MCF 10A (cell line): ENCODE measurements around the gene IQSEC1. TPM values are rescaled to one million over a fixed set of nuclear protein-coding genes. Genes with fewer than 3 reads are reported as not detected.
A peak's percentile ranks its signal among the peaks of the same experiment; 100 is the strongest.

ENCODE experiments used
- BruUV-seq: library from RNA; stranded (reverse); fragments of 400-500 nt; replicated peaks from 2 replicates; lab custom pipeline; 2021; lab: Mats Ljungman, UMichigan
- CTCF ChIA-PET: fragments of 300-600 bp; sonication (Branson Sonifier 250); formaldehyde crosslinking; extraction: SDS; loops from one replicate; lab custom pipeline; 2021; ENCODE audit warnings: antibody characterized with exemption, inconsistent platforms; lab: Yijun Ruan, JAX
- POLR2A ChIA-PET: fragments of 300-600, 350-650 bp; sonication (Branson Sonifier 250); formaldehyde crosslinking; extraction: SDS; loops from one replicate; lab custom pipeline; 2020; ENCODE audit warnings: antibody characterized with exemption, inconsistent platforms; lab: Yijun Ruan, JAX
- DNase-seq: peaks from one replicate; pipeline ENCODE4 v3.0.0-alpha.2; 2018; ENCODE audit not compliant: unreplicated experiment
- H3K27ac Mint-ChIP-seq: one replicate; pipeline ENCODE4 v1.8.0; 2022; ENCODE audit warnings: mild to moderate bottlenecking, low read depth, mixed read lengths; ENCODE audit not compliant: unreplicated experiment
- H3K27me3 Mint-ChIP-seq: one replicate; pipeline ENCODE4 v1.8.0; 2022; ENCODE audit warnings: mixed read lengths; ENCODE audit not compliant: insufficient read depth, unreplicated experiment
- H3K36me3 Mint-ChIP-seq: one replicate; pipeline ENCODE4 v1.8.0; 2022; ENCODE audit warnings: mild to moderate bottlenecking, moderate library complexity, mixed read lengths; ENCODE audit not compliant: insufficient read depth, unreplicated experiment
- H3K4me1 Mint-ChIP-seq: one replicate; pipeline ENCODE4 v1.8.0; 2022; ENCODE audit warnings: mixed read lengths; ENCODE audit not compliant: insufficient read depth, unreplicated experiment
- H3K4me3 Mint-ChIP-seq: one replicate; pipeline ENCODE4 v1.8.0; 2022; ENCODE audit warnings: mild to moderate bottlenecking, moderate library complexity, mixed read lengths; ENCODE audit not compliant: unreplicated experiment
- H3K9me3 Mint-ChIP-seq: one replicate; pipeline ENCODE4 v1.8.0; 2022; ENCODE audit warnings: mixed read lengths; ENCODE audit not compliant: unreplicated experiment
- intact Hi-C: fragments of 100-400 bp; cut with micrococcal nuclease; formaldehyde crosslinking; loops from 2 replicates; pipeline ENCODE4 v1.14.1; 2022
- total RNA-seq: library from RNA; stranded (reverse); gene quantifications from 2 replicates; pipeline ENCODE4 v1.2.3, GENCODE V29; 2022
- TF ChIP-seq, protein P1 (sequence below): fragments of 200-600 bp; IDR thresholded peaks from one replicate; pipeline ENCODE4 v1.8.0; 2022; ENCODE audit warnings: antibody characterized with exemption, mild to moderate bottlenecking; ENCODE audit not compliant: unreplicated experiment

IQSEC1 gene
- total RNA-seq, 1 experiment from 2014 or later: 18.7 TPM

DNA sequence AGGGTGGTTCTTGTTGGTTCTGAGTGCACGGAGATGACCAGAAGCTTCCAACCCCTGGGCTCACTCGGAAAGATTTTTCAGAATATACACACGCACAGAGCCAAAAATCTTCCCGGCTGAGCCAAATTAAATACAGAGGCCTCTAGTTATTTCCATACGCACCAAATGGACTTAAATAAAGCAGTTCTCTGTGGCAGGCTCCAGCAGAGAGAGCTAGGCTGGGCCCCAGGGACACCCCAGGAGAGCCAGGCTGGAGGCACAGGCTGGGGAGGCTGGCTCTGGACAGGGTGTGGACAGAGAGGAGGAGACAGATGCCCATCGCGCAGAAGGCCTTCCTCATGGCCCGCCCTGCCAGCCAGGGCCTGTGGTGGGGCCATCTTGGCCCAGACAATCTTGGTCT, 115.9 kb downstream of the IQSEC1 start:
- intact Hi-C loops: no loop called here
- no TSS peak for BruUV-seq
- ChIA-PET POLR2A (no interaction called here), CTCF (interaction anchor here (1.2 kb wide), 1 partner anchor 351 kb away, joined by 3 read pairs; no protein-coding TSS in a partner anchor)
- TF ChIP-seq, protein P1, sequence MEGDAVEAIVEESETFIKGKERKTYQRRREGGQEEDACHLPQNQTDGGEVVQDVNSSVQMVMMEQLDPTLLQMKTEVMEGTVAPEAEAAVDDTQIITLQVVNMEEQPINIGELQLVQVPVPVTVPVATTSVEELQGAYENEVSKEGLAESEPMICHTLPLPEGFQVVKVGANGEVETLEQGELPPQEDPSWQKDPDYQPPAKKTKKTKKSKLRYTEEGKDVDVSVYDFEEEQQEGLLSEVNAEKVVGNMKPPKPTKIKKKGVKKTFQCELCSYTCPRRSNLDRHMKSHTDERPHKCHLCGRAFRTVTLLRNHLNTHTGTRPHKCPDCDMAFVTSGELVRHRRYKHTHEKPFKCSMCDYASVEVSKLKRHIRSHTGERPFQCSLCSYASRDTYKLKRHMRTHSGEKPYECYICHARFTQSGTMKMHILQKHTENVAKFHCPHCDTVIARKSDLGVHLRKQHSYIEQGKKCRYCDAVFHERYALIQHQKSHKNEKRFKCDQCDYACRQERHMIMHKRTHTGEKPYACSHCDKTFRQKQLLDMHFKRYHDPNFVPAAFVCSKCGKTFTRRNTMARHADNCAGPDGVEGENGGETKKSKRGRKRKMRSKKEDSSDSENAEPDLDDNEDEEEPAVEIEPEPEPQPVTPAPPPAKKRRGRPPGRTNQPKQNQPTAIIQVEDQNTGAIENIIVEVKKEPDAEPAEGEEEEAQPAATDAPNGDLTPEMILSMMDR: no peak
- DNase-seq: no peak
- no peaks in the 10 kb centered on the region for H3K9me3 Mint-ChIP-seq
- H3K4me3 Mint-ChIP-seq: no peak overlapping the region
- H3K4me1 Mint-ChIP-seq: peaks cover 16% of the 10 kb centered on the region
- H3K27ac Mint-ChIP-seq: no peak overlapping the region
- H3K27me3 Mint-ChIP-seq: no peaks in the 10 kb centered on the region
- peaks cover 10% of the 10 kb centered on the region for H3K36me3 Mint-ChIP-seq

- Mint-ChIP-seq H3K4me3 (no peak overlapping the region), H3K36me3 (peaks cover 4% of the 10 kb centered on the region), H3K4me1 (peaks cover 12% of the 10 kb centered on the region), H3K9me3 (no peaks in the 10 kb centered on the region), H3K27ac (no peak overlapping the region), H3K27me3 (no peaks in the 10 kb centered on the region)
- CTCF ChIA-PET: no interaction called here
- POLR2A ChIA-PET: no interaction called here
- no TSS peak for BruUV-seq
- DNase-seq: no peak
- intact Hi-C loops: no loop called here
- TF ChIP-seq, protein P1: no peak
Observed at GRCh38 chr3:12956316-12956660, 116.9 kb downstream of the IQSEC1 start.

DNA sequence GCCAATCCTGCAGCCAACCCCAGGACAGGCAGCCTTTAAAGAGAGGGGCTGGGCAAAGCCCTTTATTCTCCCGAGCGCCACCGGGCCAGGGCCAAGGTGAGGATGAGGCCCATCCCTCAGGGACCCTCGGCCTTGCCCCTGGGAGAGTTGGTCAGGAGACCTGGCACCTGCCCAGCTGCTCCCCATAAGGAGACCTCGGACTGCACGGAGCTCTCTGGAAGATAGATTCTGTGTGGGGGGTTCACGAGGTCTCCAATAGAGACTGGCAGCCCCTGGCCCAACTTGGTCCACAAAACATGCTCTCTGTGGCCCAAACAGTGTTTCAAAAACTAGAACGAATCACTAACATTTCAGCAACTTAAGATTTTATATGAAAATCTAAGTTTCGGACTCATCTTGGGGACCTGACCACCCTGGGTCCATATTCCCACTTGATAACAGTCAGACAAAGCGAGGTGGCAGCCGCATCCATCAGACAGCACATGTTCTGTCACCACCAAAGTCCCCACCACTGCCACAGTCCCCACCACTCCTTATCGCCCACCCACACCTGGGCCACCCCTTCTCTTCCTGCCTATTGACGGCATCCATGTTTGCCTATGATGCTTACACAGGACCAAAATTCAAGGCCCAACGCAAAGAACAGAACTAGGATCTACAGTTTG, 117.4 kb downstream of the IQSEC1 start:
- Mint-ChIP-seq H3K4me3 (no peak overlapping the region), H3K27me3 (no peaks in the 10 kb centered on the region), H3K4me1 (peaks cover 11% of the 10 kb centered on the region), H3K27ac (peak overlapping the region; percentile 61), H3K36me3 (peaks cover 4% of the 10 kb centered on the region), H3K9me3 (no peaks in the 10 kb centered on the region)
- POLR2A ChIA-PET: interaction anchor here (1.2 kb wide), 1 partner anchor 11 kb away, joined by 5 read pairs; no protein-coding TSS in a partner anchor
- intact Hi-C loops: no loop called here
- DNase-seq: no peak
- TF ChIP-seq, protein P1: no peak
- no TSS peak for BruUV-seq
- CTCF ChIA-PET: interaction anchor here (0.6 to 1.1 kb wide), 2 partner anchors 23 to 46 kb away, joined by 3 read pairs; no protein-coding TSS in a partner anchor

DNA sequence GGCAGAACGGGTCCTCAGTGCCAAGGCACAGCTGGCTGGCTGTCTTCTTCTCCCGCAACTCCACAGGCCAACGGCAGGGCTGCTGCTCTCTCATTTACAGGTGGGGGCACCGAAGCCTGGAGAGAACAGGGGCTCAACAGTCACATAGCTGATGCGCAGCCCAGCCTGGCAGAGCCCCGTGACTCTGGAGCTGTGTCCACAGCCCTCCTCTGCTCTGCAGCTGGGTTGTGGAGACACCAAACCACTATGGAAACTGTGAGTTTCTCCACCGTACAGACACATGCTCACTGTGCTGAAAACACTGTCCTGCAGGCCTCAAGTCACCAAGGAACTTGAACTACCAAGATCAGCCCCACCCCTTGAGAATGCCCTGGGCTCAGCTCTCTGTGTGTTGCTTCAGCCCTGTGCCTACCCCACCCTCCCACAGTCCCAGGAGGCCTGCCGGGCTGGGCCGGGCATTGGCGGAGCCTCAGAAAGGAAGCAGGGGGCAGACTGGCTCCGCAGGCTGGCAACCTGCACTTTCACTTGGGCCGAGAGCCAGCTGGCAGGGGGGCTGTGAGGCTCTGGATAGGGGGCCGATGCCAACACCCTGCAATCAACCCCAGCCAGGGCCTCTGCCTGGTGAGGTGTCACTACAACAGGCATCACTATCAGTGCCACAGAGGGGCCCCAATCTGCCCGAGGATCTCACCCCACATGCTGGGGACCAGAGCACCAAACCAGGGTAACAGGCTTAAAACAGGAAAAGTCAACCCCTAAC, 118.2 kb downstream of the IQSEC1 start:
- TF ChIP-seq, protein P1: no peak
- Mint-ChIP-seq H3K36me3 (peaks cover 4% of the 10 kb centered on the region), H3K27ac (peak overlapping the region; percentile 61), H3K4me3 (no peak overlapping the region), H3K9me3 (no peaks in the 10 kb centered on the region), H3K4me1 (peaks cover 11% of the 10 kb centered on the region), H3K27me3 (no peaks in the 10 kb centered on the region)
- BruUV-seq: no TSS peak
- intact Hi-C loops: no loop called here
- CTCF ChIA-PET: interaction anchor here (0.6 to 1.1 kb wide), 4 partner anchors 23 to 360 kb away, joined by 3 read pairs; no protein-coding TSS in a partner anchor
- peak; percentile 67 for DNase-seq
- POLR2A ChIA-PET: interaction anchor here (0.8 to 1.2 kb wide), 3 partner anchors 9 to 11 kb away, joined by 3 to 5 read pairs (median 3); no protein-coding TSS in a partner anchor
